GM12864 (cell line): ENCODE results near the gene CFAP161.
"Not testable (repeated sequence)": the region's sequence is repeated elsewhere in the genome, so short reads cannot be mapped to it uniquely, and the experiment has no call there.

ENCODE experiments used
- DNase-seq: peaks from one replicate; pipeline ENCODE4 v3.0.0-alpha.2; 2011; ENCODE audit warnings: low read depth
- H3K4me3 ChIP-seq: 2 replicates; pipeline ENCODE4 v1.5.1; 2011; ENCODE audit warnings: mild to moderate bottlenecking, low read depth, low read length, control low read depth
- CTCF ChIP-seq: IDR thresholded peaks from 2 replicates; pipeline ENCODE4 v1.5.1; 2011; ENCODE audit warnings: low read depth, mild to moderate bottlenecking, moderate library complexity, low read length, control low read depth, inconsistent platforms; ENCODE audit errors: missing control alignments

CFAP161 gene

GRCh38 chr15:81157195-81157938 is 23.3 kb downstream of the CFAP161 start:
- DNase-seq, result no peak
- H3K4me3 ChIP-seq, result no peak overlapping the region
- no peak for TF ChIP-seq CTCF

GRCh38 chr15:81157939-81158223 is 23.8 kb downstream of the CFAP161 start:
- H3K4me3 ChIP-seq, result no peak overlapping the region
- TF ChIP-seq CTCF, result no peak
- DNase-seq, result no peak

GRCh38 chr15:81158561-81158960 is 24.5 kb downstream of the CFAP161 start:
- H3K4me3 ChIP-seq, DNase-seq: not testable (repeated sequence)

GRCh38 chr15:81160312-81161159 is 26.5 kb downstream of the CFAP161 start:
- TF ChIP-seq CTCF, result no peak
- no peak overlapping the region for H3K4me3 ChIP-seq
- DNase-seq, result no peak

GRCh38 chr15:81161160-81161673 is 27.1 kb downstream of the CFAP161 start:
- no peak for DNase-seq
- TF ChIP-seq CTCF, result no peak
- no peak overlapping the region for H3K4me3 ChIP-seq

GRCh38 chr15:81161851-81162250 is 27.8 kb downstream of the CFAP161 start:
- no peak overlapping the region for H3K4me3 ChIP-seq
- DNase-seq, result no peak
- TF ChIP-seq CTCF, result no peak

- no peak for TF ChIP-seq CTCF
- no peak overlapping the region for H3K4me3 ChIP-seq
- no peak for DNase-seq
These were observed 30.1 kb downstream of the CFAP161 start for GRCh38 chr15:81163961-81164800.
